Right atrium auricular region (tissue), 2 donors: ENCODE results near the gene SHFL. TPM values are rescaled to one million over a fixed set of nuclear protein-coding genes. Genes with fewer than 3 reads are reported as not detected.

Experiments
- DNase-seq: peaks from one replicate; pipeline ENCODE4 v3.0.0-alpha.2; 2019; ENCODE audit warnings: low spot score
- H3K27ac ChIP-seq, 2 donors: fragments of 200-600 bp; sonication (generic); 1 replicate in 1 of 2; 2 replicates in 1 of 2; pipeline ENCODE4 v1.5.1; 2016 to 2019
- H3K27me3 ChIP-seq, 2 donors: fragments of 200-600 bp; sonication (generic); one replicate each; pipeline versions ENCODE4 v1.5.1 to v1.6.0; 2017 to 2019
- H3K36me3 ChIP-seq: fragments of 200-600 bp; sonication (generic); one replicate; pipeline ENCODE4 v1.5.1; 2016
- H3K4me1 ChIP-seq, 2 donors: fragments of 200-600 bp; sonication (generic); one replicate each; pipeline versions ENCODE4 v1.5.1 to v1.6.0; 2017 to 2019
- H3K4me3 ChIP-seq, 2 donors: fragments of 200-600 bp; sonication (generic); 1 replicate in 1 of 2; 2 replicates in 1 of 2; pipeline ENCODE4 v1.5.1; 2017 to 2019; ENCODE audit warnings: mild to moderate bottlenecking in 1 of 2, moderate library complexity in 1 of 2
- H3K9me3 ChIP-seq, 2 donors: fragments of 200-600 bp; sonication (generic); one replicate each; pipeline ENCODE4 v1.5.1; 2019
- CTCF ChIP-seq, 2 donors: fragments of 200-600 bp; sonication (generic); IDR thresholded peaks; one replicate each; pipeline ENCODE4 v1.5.1; 2019; ENCODE audit warnings: antibody characterized with exemption in 2 of 2
- total RNA-seq, 2 donors: library from RNA; depleted of rRNA; stranded (reverse); fragments of >200 nt; gene quantifications; one replicate each; pipeline ENCODE4 v1.1.0, GENCODE V29; 2016

SHFL gene
- total RNA-seq, 2 donors from 2014 or later, result 11.6 to 16.8 TPM

- Histone ChIP-seq H3K4me3 (no peak overlapping the region), H3K4me1 (no peaks in the 10 kb centered on the region), H3K27me3 (no peaks in the 10 kb centered on the region), H3K36me3 (no peaks in the 10 kb centered on the region), H3K27ac (no peak overlapping the region), H3K9me3 (no peaks in the 10 kb centered on the region)
- DNase-seq, result no peak
- no peak for TF ChIP-seq CTCF (IDR thresholded peaks at IDR 0.05)
Observed at GRCh38 chr19:10079031-10079453, 7.1 kb upstream of the SHFL start.

GRCh38 chr19:10083911-10084310 is 2.2 kb upstream of the SHFL start:
- H3K36me3 ChIP-seq, result no peaks in the 10 kb centered on the region
- no peaks in the 10 kb centered on the region for H3K9me3 ChIP-seq
- no peak for DNase-seq
- H3K27ac ChIP-seq, result no peak overlapping the region
- H3K4me1 ChIP-seq, result peaks cover 0 to 10% of the 10 kb centered on the region in 2 donors
- no peaks in the 10 kb centered on the region for H3K27me3 ChIP-seq
- TF ChIP-seq CTCF (IDR thresholded peaks at IDR 0.05), result no peak
- no peak overlapping the region for H3K4me3 ChIP-seq

- no peak for TF ChIP-seq CTCF (IDR thresholded peaks at IDR 0.05)
- no peak for DNase-seq
Observed at GRCh38 chr19:10084803-10085202, 1.3 kb upstream of the SHFL start.

GRCh38 chr19:10086591-10087192 is 575 bp downstream of the SHFL start:
- no peak for DNase-seq
- H3K36me3 ChIP-seq, result peaks cover 13% of the 10 kb centered on the region
- H3K9me3 ChIP-seq, result no peaks in the 10 kb centered on the region
- H3K4me1 ChIP-seq, result peaks cover 0 to 10% of the 10 kb centered on the region in 2 donors
- H3K4me3 ChIP-seq, result peak overlapping the region; percentile 78 to 93
- no peak for TF ChIP-seq CTCF (IDR thresholded peaks at IDR 0.05)
- no peaks in the 10 kb centered on the region for H3K27me3 ChIP-seq
- H3K27ac ChIP-seq, result peak overlapping the region; percentile 89 to 90

More at GRCh38 chr19:10084803-10085202, 1.3 kb upstream of the SHFL start:
- Histone ChIP-seq H3K27ac (no peak overlapping the region), H3K36me3 (no peaks in the 10 kb centered on the region), H3K27me3 (no peaks in the 10 kb centered on the region), H3K4me1 (peaks cover 0 to 10% of the 10 kb centered on the region in 2 donors), H3K4me3 (no peak overlapping the region), H3K9me3 (no peaks in the 10 kb centered on the region)

GRCh38 chr19:10087296-10088061 is 1.4 kb downstream of the SHFL start:
- no peaks in the 10 kb centered on the region for H3K9me3 ChIP-seq
- H3K4me3 ChIP-seq, result peak overlapping the region in 1 of 2 donors; percentile 93
- H3K4me1 ChIP-seq, result peaks cover 0 to 10% of the 10 kb centered on the region in 2 donors
- no peak for TF ChIP-seq CTCF (IDR thresholded peaks at IDR 0.05)
- H3K36me3 ChIP-seq, result peaks cover 13% of the 10 kb centered on the region
- H3K27ac ChIP-seq, result peak overlapping the region; percentile 89 to 90
- H3K27me3 ChIP-seq, result no peaks in the 10 kb centered on the region
- no peak for DNase-seq
